GM15510 (cell line): ENCODE measurements around the gene LDLRAD3.

Experiments used
- POLR2A ChIP-seq: IDR thresholded peaks from 3 replicates; pipeline ENCODE4 v1.6.1; 2011; ENCODE audit warnings: borderline replicate concordance; ENCODE audit not compliant: insufficient read length; ENCODE audit errors: extremely low read depth

LDLRAD3 gene

GRCh38 chr11:36141196-36141953 is 197.5 kb downstream of the LDLRAD3 start:
- no peak for TF ChIP-seq POLR2A

- no peak for TF ChIP-seq POLR2A
Observed at GRCh38 chr11:36141956-36142355, 198.1 kb downstream of the LDLRAD3 start.

GRCh38 chr11:36142439-36142838 is 198.6 kb downstream of the LDLRAD3 start:
- no peak for TF ChIP-seq POLR2A

GRCh38 chr11:36142879-36143278 is 199.0 kb downstream of the LDLRAD3 start:
- TF ChIP-seq POLR2A = no peak

DNA sequence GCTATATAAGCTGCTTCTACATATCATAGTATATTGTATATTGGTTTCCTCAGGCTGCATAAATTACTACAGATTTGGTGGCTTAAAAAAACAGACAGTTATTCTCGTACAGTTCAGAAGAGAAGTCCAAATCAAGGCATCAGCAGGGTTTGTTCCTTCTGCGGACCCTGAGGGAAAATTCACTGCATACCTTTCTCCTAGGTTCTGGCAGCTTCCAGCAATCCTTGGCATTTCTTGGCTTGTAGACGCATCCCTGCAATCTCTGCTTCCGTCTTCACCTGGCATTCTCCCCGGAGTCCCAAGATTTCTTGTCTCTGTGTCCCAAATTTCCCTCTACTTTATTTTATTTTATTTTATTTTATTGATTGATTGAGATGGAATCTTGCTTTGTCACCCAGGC is 202.6 kb downstream of the LDLRAD3 start:
- no peak for TF ChIP-seq POLR2A

GRCh38 chr11:36147491-36147890 is 203.6 kb downstream of the LDLRAD3 start:
- no peak for TF ChIP-seq POLR2A

DNA sequence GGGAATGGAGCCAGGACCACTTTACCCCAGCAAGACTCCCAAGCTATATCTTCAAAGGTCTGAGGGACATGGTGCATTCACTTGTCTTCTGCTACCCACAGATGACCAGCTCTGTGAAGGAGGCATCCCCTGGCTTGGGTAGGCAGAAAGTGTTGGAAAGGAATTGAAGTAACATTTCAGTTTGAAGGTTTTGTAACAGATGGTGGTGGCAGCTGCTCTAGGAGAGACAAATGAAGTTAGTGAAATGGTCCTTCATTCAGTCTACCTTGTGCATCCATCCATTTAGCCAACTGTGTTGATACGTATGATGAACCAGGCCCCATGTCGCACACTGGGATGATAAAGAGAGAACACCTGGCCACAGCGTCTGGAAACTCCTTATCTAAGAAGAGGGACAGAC is 204.8 kb downstream of the LDLRAD3 start:
- no peak for TF ChIP-seq POLR2A

- no peak for TF ChIP-seq POLR2A
Observed at GRCh38 chr11:36149538-36150242, 205.8 kb downstream of the LDLRAD3 start.

- no peak for TF ChIP-seq POLR2A
Observed at GRCh38 chr11:36150986-36151385, 207.1 kb downstream of the LDLRAD3 start.

DNA sequence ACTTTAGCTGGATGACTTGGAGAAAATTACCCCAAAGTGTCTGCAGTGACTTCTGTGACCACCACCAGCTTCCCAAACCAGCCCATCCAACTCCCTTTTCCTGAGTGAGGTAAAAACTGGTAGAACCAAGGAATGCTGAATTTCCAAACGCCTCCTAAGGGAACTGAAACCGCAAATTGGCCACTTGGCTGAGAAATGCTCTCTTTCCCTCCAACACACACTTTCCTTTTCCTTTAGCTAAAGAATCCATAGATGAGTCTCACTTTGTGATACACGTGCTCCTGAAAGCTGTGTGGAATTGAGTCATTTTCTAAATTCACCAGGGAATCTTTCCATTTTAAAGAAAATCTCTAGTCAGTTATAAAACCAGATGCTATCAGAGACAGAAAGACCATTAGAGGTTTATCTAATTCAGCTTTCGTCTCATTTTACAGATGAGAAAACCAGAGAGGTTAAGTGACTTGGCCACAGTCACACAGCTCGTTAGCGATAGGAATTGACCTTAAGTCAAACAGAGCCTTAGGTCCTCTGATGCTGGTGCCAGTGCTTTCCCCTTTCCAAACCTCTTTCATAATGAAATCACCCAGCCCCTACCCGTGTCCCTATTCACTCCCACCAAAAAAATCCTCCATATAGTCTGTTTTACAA is 208.2 kb downstream of the LDLRAD3 start:
- TF ChIP-seq POLR2A = no peak

- no peak for TF ChIP-seq POLR2A
Observed at GRCh38 chr11:36153551-36153950, 209.7 kb downstream of the LDLRAD3 start.

GRCh38 chr11:36155124-36155561 is 211.3 kb downstream of the LDLRAD3 start:
- TF ChIP-seq POLR2A = no peak

DNA sequence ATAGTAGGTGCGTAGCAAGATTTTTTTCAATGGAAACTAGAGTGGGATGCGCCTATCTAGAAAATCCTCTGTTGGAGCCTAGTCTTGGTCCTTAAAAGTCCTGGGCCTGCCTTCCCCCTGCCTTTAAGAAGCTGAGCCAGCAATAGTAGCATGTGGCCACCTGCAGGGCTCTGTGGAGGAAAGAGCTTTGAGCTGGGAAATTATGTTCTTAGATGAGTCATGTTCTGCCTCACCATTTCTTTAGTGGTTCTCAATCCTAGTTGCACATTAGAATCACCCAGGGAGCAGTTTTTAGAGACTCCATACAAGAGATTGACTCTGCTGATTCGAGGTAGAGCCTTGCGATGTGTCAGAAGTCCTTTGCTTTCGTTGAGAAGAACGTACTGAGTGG is 211.9 kb downstream of the LDLRAD3 start:
- no peak for TF ChIP-seq POLR2A

DNA sequence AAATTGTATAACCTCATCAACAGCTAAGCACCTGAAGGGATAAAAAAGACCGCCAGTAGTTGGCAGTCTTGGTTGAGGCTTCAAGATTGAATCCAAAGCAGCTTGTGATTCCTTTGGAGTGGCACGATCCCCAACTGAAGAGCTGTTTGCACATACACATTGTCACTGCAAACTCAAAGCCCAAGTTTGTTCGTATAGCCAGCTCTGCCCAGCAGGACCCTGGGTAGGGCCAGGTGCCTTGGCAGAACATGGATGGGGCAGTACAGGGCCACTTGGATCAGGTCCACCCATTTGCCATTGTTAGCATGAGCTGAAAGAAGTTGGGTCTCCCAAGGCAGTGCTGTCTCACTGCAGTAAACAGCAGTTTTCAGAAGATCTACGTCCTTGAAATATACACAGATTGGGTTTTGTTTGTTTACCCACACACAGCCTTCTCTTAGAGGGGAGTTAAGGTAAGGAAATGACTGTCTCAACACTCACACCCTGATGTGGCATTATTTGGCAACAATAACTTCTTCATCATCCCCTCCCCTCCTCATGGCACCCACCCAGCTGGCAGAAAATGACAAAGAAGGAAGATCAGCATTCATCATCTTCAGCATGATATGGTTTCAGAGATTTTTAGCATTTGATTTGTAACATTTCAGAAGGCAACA is 212.4 kb downstream of the LDLRAD3 start:
- no peak for TF ChIP-seq POLR2A
